Stimulated activated CD4-positive, alpha-beta T cell treated with anti-CD3 and anti-CD28 coated beads, Interleukin-4, amount 100 ng/mL, for 4 hours (primary cell): ENCODE data around the gene CCNK.

Experiments
- DNase-seq, 2 experiments: peaks; one replicate each; pipeline ENCODE4 v3.0.0-alpha.2; 2020

CCNK gene

DNA sequence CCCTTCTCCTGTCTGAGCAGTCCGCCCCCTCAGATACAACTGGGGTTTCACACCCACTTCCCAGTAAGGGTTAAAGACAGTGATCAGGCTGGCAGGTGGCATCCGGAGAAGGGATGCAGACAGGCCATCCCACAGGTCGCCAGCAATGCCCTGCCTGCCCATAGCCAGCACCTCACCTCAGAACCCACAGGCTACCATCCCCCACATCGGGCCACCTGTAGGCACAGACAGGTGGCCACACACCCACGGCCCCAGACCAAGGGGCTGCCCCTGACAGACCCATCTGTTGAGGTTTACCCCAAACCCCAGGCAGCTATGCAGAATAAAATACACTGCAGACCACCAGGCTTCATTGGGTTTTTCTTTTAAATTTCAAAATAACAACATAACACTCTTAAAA lies 57.5 kb downstream of the CCNK start:
- DNase-seq = no peak

DNA sequence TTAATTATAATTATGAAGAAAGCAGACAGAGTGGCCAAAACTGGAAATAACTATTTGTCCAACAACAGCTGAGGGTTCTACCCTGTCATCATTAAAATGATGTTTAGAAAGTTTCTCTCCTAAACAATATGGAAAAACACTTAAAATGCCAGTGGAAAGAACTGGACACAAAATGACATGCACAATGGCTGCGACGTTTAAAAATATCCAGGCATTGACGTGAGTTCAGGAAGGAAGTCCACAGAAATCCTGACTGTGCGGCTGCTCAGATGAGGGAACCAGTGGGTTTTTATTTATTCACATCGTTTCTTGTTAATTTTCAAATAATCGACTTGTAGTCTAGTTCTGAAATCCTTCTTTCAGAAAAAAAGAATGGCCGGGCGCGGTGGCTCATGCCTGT lies 58.3 kb downstream of the CCNK start:
- DNase-seq = no peak

DNA sequence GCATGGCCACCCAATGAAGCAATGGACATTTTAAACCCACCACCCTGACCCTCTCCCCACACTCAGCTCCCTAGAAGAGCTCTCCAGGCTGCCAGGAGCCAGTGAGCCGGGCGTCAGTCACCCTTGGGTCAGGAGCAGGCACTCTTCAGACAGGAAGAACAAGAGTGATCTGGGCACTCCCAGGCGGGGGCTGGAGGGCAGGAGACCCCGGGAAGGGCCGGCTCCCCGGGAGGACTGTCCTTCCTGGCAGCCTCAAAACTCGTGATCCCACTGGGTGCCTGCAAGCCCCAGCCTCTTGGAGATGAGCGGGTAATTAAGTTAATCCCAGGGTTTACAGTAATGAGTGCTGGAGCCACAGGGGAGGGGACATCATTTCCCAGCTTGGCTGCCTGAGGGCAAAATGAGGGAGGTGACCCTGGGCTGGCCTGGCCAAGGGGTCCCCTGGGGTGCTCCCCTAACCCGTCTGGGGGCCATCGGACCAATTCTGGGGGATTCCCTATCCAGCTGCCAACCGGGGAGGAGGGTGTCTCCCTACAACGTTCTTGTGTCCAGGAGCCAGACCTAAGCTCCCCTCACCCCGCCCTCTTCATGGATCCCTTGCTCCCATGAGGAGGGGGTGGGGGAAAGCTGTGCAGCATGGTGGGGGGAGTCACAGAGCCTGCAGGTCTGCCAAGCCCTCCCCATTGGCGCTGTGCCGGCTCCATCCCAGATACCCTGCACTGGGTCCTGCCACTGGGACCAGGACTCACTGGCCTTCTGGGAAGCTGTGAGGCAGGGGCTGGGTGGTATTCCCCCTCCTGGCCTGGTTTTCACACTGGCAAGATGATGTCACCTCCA lies 59.2 kb downstream of the CCNK start:
- no peak for DNase-seq

DNA sequence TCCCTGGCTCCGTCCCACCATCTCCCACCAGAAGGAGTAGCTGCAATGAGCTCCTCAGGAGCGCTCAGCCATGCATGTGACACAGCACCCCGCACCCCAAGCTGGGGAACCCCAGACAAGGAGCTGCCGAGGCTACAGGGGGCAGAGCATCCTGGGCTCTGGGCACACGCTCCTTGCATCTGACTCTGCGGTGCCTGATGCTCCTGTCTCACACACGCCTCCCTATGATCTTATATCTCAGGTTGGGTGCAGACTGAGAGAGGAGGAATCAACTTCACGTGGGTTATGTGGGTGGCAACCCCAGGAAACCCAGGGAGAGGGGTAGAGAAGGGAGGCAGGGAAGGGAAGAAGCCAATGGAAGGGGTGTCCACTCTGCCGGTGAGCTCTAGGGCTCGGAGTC lies 60.0 kb downstream of the CCNK start:
- DNase-seq = no peak

DNA sequence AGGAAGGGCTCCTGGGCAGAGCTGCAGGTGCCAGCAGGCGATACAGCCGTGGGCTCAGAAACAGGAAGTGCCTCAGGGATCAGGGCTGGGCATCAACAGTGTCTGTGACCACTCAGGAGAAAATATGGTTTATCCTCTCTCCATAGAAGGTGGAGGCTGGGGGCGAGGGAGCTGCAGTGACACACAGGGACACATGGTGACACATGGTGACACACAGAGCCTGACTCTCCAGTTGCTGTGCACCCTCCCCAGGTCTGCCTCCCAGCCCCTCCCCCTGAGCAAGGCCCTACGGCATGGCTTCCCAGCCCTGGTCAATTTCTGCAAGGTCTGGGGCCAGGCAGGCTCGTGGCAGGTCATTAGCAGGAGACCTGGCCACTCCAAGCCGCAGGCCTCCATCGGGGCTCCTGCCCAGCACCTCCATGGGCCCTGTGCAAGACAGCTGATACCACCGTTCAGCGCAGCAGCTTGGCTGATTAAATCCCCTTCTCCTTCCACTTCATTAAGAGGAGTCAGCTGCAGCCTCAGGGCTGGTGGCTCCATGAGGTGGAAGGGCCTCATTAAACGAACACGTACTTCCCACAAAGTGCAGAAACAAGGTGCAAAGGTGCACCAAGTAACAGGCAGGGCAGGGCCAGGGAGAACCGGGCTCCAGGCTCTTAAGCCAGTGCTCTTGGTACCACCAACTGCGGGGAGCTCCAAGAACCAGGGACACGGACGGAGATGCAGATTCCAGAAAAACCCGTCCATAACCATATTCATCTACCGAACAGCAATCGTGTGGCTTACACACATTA lies 60.7 kb downstream of the CCNK start:
- no peak for DNase-seq

DNA sequence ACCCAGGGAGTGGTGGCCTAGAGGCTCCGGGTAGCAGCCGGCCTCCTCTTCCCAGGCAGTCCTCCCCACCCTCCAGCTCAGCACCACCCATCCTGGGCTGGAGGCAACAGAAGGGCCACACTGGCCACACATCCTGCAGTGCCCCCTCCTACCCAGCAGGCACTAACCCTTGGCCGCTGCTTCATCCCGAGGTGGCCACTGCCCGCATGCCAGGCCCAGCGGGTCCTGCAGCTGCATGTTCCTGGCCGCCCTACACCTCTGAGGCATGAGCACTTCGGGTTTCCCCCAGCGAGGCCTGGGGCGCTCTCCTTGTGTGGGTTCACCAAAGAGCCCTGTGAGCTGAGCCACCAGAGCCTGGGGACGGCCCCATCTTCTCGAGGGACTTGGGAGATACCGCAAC lies 61.4 kb downstream of the CCNK start:
- DNase-seq = no peak

DNA sequence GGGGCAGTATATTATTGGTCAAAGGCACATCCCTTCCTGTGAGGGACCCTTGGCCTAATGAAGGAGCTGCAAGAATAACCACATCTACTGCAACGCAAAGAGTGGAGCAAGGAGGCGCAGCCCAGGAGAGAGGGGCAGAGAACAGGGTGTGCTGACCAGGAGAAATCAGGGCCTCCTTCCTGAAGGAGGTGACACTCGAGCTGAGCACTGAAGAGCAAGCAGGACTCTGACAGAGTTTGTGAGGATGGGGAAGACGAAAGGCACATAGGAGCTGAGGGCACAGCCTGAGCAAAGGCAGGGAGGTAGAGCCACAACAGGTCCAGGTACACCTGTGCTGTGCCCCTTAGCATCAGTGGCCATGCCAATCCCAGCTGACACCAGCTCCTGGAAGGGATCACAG lies 62.2 kb downstream of the CCNK start:
- no peak for DNase-seq

DNA sequence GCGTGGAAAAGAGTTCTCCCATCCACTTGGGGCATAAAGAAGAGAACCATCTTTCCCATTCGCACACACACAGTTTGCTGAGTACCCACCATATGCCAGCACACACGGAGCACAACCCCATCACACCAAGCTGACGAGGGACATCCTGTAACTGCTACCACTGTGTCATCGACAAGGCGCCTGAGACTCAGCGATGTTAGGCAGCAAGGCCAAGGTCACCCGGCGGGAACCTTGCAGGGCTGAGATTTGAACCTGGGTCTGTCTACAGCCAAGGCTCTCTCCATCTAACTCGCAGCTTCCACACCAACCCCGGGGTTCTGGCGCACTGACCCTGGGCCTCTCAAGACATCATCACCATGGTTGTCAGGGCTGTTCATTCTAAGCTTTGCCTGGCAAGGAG lies 62.8 kb downstream of the CCNK start:
- no peak for DNase-seq

DNA sequence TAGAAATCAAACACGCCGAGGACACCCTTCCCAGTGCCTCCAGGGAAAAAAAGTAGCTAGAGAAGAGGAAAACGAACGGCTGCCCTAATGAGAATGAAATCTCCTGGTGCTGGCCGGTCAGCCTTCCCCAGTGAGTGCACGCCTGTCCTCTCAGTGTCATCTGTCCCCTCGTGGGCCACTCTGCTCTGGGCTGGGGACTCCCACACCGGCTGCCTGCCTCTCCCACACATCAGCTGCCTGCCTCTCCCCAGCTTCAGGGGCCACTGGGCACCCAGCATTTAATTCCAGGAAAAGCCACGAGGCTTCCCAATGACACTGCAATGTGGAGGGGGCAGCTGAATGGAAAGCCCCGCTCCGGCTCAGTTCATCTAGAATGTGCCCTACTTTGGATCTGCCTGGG lies 63.8 kb downstream of the CCNK start:
- DNase-seq = no peak

DNA sequence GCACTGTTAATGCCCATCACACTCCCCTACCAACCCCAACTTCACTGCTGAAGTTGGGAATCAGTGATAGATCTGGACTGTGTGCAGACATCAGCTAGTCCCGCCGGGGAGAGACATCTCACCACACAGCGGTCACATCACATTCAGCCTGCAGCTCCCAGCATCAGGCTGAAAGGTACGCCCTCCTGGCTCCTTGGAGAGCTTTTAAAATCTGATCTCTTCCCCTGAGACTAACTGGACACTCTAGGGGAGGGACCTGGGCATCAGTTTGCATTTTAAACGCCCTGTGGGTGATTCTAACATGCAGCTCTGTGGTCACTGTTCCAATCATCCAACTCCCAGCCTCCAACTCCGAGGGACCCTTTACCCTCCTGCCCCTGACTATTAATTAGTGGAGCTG lies 64.4 kb downstream of the CCNK start:
- DNase-seq = no peak

DNA sequence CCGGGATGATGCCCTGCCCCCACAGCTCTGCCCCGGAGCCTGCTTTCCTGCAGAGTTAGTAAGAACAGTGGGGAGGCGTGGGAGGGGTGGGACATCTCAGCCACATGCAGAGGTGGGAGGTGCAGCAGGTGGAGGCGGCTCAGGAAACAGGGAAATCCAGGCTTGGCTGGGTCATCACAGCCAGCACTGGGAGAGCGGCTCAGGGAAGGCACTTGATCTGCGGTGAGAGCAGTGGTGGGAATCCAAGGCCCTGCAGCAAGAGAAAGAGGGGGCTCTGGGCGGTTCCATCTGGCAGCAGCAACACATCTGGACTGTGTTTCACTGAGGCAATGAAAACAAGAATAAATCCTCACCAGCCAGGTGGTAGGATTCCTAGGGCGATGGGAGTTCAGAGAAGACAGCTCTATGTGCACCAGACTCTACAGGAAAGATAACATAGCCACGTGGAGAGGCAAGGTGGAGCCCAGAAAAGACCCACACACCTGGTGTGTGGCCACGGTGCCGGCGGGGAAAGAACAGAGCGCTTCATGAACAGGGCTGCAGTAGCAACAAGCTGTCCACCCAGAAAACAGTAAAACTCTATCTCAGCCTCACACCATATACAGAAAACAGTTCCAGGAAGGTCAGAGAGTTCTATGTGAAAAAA lies 65.1 kb downstream of the CCNK start:
- no peak for DNase-seq

DNA sequence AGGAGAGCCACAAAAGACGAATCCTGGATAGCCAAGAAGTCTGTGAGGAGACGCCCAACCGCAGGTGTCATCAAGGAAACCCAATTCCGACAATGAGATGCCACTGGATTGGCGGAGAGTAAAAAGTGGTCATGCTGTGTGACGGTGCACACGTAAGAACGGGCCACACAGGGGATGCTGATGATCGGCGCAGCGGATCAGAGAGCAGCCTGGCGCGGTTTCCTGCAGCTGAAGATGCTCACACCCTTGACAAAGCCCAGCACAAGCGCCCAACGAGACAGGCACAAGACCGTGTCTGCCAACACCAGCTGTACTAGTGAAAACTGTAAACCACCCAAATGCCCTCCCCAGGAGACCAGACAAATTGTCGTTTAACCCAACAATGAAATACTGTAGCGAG lies 67.0 kb downstream of the CCNK start:
- no peak for DNase-seq

DNA sequence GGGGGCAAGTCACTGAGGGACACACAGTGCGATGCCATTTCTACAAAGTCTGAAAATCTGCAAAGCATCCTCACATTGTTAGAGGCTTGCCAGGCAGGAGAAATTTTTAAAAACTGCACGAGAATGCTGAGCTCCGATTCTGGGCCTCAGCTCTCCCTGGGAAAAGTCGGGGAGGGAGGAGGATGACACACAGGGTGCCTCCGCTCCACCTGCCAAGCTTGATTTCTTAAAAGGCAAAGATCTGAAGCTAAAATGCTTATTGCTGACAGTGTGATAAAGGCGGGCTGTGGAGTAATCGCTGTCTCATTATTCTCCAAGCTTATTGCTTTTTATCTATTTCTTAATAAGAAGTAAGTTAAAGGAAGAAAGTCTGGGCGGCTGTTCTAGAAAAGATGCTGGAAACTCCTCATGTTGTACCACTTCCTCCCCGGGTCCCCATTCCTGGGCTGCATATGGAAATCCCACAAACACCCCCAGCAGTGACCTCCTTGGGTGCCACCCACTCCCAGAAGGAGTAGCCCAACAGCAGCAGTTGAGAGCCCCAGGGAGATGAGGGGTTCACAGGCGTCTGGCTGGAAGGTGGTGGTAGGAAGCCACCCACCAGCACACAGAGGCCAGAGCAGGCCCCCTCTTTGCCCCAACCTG lies 67.8 kb downstream of the CCNK start:
- no peak for DNase-seq

DNA sequence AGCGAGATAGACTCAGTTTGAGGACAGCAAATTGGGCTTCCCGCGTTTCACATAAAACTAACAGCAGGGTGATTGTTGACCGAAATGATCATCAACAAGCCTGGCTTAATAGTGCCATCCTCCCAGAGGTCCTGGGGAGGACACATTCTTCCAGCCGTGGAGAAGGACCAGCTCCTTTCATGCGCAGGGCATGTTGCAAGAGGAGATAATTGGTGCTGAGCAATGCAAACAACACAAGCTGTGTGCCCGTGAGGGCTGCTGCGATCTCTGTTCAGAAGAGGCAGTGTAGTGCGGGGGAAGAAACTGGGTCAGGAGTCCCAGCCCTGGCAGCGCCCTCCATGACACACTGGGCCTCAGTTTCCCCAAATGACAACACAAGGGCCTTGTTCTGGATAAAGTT lies 68.5 kb downstream of the CCNK start:
- DNase-seq = no peak

DNA sequence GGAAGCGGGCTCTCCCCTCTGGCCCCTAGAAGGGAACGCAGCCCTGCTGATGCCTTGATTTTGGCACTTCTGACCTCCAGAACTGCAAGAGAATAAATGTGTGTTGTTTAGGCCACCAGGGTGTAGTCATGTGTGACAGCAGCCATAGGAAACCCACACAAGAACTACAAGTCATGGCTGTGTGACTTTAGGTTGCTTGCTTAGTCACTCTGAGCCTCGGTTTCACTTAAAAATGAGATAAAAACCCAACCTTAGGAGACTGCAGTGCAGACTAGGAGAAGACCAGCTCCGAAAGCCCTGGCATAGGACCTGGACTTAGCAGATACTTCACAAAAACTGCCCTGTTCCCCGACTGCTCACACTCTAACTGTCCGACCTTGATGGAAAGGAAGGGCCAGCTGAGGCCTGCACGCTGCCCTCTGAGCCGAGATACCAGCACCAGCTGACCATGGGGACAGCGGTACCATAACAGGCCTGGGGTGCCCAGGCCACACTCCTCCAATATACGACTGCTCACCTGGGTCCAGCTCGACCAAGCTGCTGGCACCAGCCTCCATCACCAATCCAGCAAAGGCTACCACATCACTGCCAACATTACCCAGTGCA lies 69.3 kb downstream of the CCNK start:
- no peak for DNase-seq

DNA sequence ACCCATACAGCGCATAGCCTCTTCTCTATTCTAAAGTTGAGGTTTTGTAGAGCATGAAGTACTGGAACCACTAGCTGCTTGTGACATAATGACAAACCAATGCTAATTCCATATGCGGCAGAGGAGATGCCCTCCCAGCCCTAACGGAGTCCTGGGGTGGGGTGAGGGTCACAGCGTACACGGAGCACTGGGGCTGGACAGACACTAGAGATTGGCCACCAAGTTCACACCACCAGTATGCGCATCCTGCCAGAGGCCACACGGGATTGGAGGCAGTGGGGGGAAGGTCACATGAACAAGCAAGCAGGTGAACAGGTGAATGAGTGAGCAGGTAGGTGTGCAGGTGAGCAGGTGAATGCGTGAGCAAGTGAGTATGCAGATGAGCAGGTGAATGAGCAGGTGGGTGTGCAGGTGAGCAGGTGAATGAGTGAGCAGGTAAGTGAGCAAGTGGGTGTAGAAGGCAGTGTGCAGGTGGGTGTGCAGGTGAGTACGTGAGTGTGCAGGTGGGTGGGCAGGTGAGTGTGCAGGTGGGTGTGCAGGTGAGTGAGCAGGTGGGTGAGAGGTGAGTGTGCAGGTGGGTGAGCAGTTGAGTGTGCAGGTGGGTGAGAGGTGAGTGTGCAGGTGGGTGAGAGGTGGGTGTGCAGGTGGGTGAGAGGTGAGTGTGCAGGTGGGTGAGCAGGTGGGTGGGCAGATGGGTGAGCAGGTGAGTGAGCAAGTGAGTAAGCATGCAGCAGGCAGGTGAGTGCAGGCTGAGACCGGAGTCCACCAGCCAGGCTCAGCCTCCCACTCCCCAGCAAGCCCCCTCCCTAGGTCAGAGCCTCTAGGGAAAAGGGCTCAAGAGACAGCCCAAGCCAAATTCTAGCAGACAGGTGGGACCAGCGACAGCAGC lies 70.1 kb downstream of the CCNK start:
- no peak for DNase-seq

DNA sequence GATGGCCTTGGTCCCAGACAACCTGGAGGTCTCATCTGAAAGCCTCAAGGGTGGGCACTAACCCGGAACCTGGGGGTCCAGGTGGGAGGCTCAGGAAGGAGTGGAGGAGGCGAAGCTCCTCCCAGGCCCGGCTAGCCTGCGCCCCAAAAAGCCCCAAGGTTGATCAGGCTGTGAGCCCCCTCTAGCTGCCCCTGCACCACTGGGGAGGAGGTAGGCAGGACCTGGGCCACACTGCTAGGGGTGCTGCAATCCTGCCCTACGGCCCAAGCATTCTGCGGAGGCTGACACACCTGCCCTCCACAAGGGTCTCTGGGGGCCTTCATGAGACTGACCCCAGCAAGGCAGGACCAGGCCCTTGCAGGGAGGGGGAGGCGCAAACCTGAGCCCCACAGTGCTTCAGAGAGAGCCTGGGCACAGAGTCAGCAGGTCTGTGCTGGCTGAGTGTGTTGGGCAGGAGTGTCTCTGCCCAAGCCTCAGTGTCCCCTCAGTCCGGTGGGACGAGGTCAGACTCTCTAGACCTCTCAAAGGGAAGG lies 70.9 kb downstream of the CCNK start:
- no peak for DNase-seq

DNA sequence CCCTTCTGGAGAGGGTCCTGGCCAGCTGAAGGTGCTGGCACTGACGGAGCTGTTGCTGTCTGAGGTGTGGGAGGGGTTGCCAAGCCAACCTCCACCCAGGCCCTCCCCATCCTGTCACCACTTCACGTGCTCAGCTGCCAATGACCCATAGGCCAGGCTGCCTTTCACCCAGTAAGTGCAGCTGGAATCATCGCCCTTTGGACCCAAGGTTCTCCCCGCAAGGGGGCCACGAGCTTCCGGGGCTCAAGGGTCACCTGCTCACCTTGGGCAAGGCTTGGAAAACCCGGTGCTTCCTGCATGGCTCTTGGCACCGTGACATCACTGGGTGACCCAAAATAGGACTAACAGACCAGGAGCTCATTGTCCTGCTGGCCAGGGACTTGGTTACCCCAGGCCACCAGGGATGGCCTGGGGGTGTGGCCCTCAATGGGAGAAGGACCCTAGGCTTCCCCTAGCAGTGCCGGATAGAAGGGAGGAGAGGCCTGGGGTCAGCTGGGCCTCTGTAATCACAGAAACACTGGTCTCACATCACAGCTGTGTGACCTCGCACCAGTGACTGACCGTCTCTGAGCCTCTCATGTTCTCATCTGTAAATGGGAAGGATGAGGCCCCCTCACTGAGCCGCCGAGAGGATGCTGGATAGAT lies 71.5 kb downstream of the CCNK start:
- DNase-seq = no peak

DNA sequence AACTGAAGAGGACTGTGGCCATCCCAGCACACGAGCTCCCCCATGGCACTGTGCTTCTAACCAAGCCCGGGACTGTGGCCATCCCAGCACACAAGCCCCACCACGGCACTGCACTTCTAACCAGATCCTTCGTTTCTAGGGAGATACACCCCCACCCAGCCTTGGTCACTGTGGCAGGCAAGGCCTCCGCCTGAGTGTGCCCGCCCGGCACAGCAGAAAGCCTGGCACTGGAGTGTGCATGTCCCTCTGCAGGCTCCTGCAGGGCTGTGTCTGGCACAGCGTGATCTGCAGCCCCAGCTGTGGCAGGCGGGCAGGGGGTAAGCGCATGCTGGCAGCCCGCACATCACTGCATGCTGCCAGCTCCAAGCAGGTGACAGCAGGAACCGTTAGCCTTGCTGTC lies 73.0 kb downstream of the CCNK start:
- DNase-seq = no peak

DNA sequence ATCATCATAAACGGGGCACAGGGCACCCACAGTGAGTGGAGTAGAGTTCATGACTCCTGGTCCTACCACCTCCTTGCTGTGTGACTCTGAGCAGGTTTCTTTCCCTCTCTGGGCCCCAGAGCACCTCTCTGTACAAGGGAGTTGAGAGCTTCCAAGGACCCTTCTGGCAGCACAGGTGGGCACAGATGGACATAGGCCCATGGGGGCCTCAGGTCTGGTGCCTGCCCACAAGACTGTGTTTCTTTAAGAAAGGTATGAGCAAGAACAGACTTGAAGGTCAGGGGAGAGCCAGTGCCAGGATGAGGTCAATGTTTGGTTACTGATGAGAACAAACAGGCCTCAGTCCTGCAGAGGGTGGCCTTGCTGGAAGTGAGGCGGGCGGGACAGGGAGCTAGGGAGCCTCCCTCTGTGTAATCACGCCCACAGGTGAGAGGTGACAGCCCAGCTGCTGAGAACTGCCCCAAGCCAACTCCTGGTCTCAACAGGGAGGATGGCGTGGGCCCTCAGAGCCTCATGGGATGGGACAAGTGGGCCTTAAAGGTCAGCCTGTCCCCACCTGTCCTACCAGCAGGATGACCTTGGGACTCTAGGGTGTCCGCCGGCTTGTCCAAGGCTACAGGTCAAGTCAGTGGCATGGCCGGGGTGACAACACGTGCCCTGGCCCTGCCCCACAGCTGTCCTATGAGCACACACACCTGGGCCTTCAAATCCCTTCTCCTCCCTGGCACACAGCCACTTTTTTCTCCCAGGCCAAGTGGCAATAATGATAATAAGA lies 73.7 kb downstream of the CCNK start:
- DNase-seq = no peak
